WI38 (cell line): ENCODE data around the gene AHI1.

Experiments used
- H3K4me3 ChIP-seq: 2 replicates; pipeline ENCODE4 v1.5.1; 2011; ENCODE audit warnings: low read depth, mild to moderate bottlenecking, control low read depth, low read length
- CTCF ChIP-seq: IDR thresholded peaks from 2 replicates; pipeline ENCODE4 v1.5.1; 2012; ENCODE audit warnings: low read depth, mild to moderate bottlenecking, control low read depth, low read length

The AHI1 gene

GRCh38 chr6:135478626-135479025 is 18.9 kb downstream of the AHI1 start:
- H3K4me3 ChIP-seq, result no peak overlapping the region
- TF ChIP-seq CTCF, result no peak

GRCh38 chr6:135475292-135475886 is 22.2 kb downstream of the AHI1 start:
- no peak for TF ChIP-seq CTCF
- H3K4me3 ChIP-seq, result no peak overlapping the region

GRCh38 chr6:135474362-135474761 is 23.2 kb downstream of the AHI1 start:
- no peak for TF ChIP-seq CTCF

GRCh38 chr6:135465903-135466302 is 31.6 kb downstream of the AHI1 start:
- H3K4me3 ChIP-seq, result no peak overlapping the region
- TF ChIP-seq CTCF, result no peak

More at GRCh38 chr6:135474362-135474761, 23.2 kb downstream of the AHI1 start:
- no peak overlapping the region for H3K4me3 ChIP-seq

GRCh38 chr6:135465307-135465706 is 32.2 kb downstream of the AHI1 start:
- no peak for TF ChIP-seq CTCF
- no peak overlapping the region for H3K4me3 ChIP-seq

GRCh38 chr6:135464634-135465033 is 32.9 kb downstream of the AHI1 start:
- TF ChIP-seq CTCF, result no peak

GRCh38 chr6:135461208-135461607 is 36.3 kb downstream of the AHI1 start:
- no peak for TF ChIP-seq CTCF

More at GRCh38 chr6:135464634-135465033, 32.9 kb downstream of the AHI1 start:
- no peak overlapping the region for H3K4me3 ChIP-seq

More at GRCh38 chr6:135461208-135461607, 36.3 kb downstream of the AHI1 start:
- no peak overlapping the region for H3K4me3 ChIP-seq
